Neural cell (in vitro differentiated cells): Measurements from ENCODE around the gene CMBL. TPM values are rescaled to one million over a fixed set of nuclear protein-coding genes. Genes with fewer than 3 reads are reported as not detected.

Source experiments
- H2AFZ ChIP-seq: fragments of 200-600, 300-800 bp; sonication (generic), shearing (Covaris generic); 2 replicates; pipeline ENCODE4 v1.6.0; 2014; ENCODE audit warnings: low read depth, mild to moderate bottlenecking, antibody characterized with exemption, low read length, moderate library complexity
- H3F3A ChIP-seq: fragments of 200-600 bp; shearing (Covaris generic); 2 replicates; pipeline ENCODE4 v1.6.1; 2016; ENCODE audit warnings: mild to moderate bottlenecking, moderate library complexity, mixed read lengths, antibody characterized with exemption, low read length; ENCODE audit not compliant: insufficient read depth, poor library complexity, severe bottlenecking
- H3K27ac ChIP-seq: fragments of 200-600, 300-800 bp; sonication (generic), shearing (Covaris generic); 2 replicates; pipeline ENCODE4 v1.5.1; 2014; ENCODE audit warnings: mild to moderate bottlenecking, low read length, moderate library complexity
- H3K27me3 ChIP-seq: fragments of 300-800, 200-600 bp; sonication (generic), shearing (Covaris generic); 2 replicates; pipeline ENCODE4 v1.6.0; 2014; ENCODE audit warnings: mild to moderate bottlenecking, low read depth, low read length, moderate library complexity; ENCODE audit not compliant: insufficient read depth
- H3K36me3 ChIP-seq: fragments of 300-800, 200-600 bp; sonication (generic), shearing (Covaris generic); 2 replicates; pipeline ENCODE4 v1.5.1; 2014; ENCODE audit warnings: mild to moderate bottlenecking, antibody characterized with exemption, low read length, moderate library complexity; ENCODE audit not compliant: insufficient read depth
- H3K4me2 ChIP-seq: fragments of 300-800, 200-600 bp; sonication (generic), shearing (Covaris generic); 2 replicates; pipeline ENCODE4 v1.6.0; 2014; ENCODE audit warnings: mild to moderate bottlenecking, low read length
- H3K4me3 ChIP-seq: fragments of 300-800, 200-600 bp; sonication (generic), shearing (Covaris generic); 2 replicates; pipeline ENCODE4 v1.5.1; 2014; ENCODE audit warnings: mild to moderate bottlenecking, low read length, moderate library complexity
- H3K79me2 ChIP-seq: fragments of 200-600 bp; shearing (Covaris generic); replicated peaks from 2 replicates; pipeline ENCODE4 v1.6.0; 2014; ENCODE audit warnings: mild to moderate bottlenecking, low read length, moderate library complexity; ENCODE audit not compliant: insufficient read depth
- H3K9ac ChIP-seq: fragments of 300-800, 200-600 bp; sonication (generic), shearing (Covaris generic); 2 replicates; pipeline ENCODE4 v1.6.1; 2016; ENCODE audit warnings: mild to moderate bottlenecking, low read length, mixed read lengths
- H3K9me2 ChIP-seq: fragments of 200-600 bp; shearing (Covaris generic); 2 replicates; pipeline ENCODE4 v1.6.1; 2016; ENCODE audit warnings: mild to moderate bottlenecking, low read length, mixed read lengths; ENCODE audit not compliant: insufficient read depth
- H3K9me3 ChIP-seq: fragments of 200-600, 300-800 bp; sonication (generic), shearing (Covaris generic); 2 replicates; pipeline ENCODE4 v1.6.1; 2016; ENCODE audit warnings: mild to moderate bottlenecking, mixed run types, low read length, moderate library complexity, mixed read lengths
- H4K20me1 ChIP-seq: fragments of 200-600 bp; shearing (Covaris generic); 2 replicates; pipeline ENCODE4 v1.6.1; 2016; ENCODE audit warnings: mild to moderate bottlenecking, mixed run types; ENCODE audit not compliant: insufficient read depth
- CTCF ChIP-seq: fragments of 450-650 bp; IDR thresholded peaks from 2 replicates; pipeline ENCODE4 v1.5.1; 2014; ENCODE audit warnings: antibody characterized with exemption, mild to moderate bottlenecking, moderate library complexity; ENCODE audit not compliant: poor library complexity, severe bottlenecking
- EP300 ChIP-seq: fragments of 450-650 bp; conservative IDR thresholded peaks from 2 replicates; pipeline ENCODE4 v1.6.1; 2014; ENCODE audit warnings: antibody characterized with exemption, mild to moderate bottlenecking, moderate library complexity; ENCODE audit not compliant: poor library complexity, severe bottlenecking
- EZH2 ChIP-seq: fragments of 200-600, 300-800 bp; shearing (Covaris generic), sonication (generic); IDR thresholded peaks from 2 replicates; pipeline ENCODE4 v1.6.1; 2014; ENCODE audit warnings: antibody characterized with exemption, low read length, borderline replicate concordance, mild to moderate bottlenecking; ENCODE audit not compliant: insufficient read depth, poor library complexity, severe bottlenecking
- MXI1 ChIP-seq: fragments of 450-650 bp; conservative IDR thresholded peaks from 2 replicates; pipeline ENCODE4 v1.6.1; 2014; ENCODE audit warnings: antibody characterized with exemption, mild to moderate bottlenecking; ENCODE audit not compliant: poor library complexity, severe bottlenecking
- POLR2AphosphoS5 ChIP-seq: IDR thresholded peaks from 2 replicates; pipeline ENCODE4 v1.6.1; 2012
- RAD21 ChIP-seq: fragments of 450-650 bp; conservative IDR thresholded peaks from 2 replicates; pipeline ENCODE4 v1.6.1; 2014; ENCODE audit warnings: antibody characterized with exemption, mild to moderate bottlenecking, moderate library complexity
- REST ChIP-seq: IDR thresholded peaks from 2 replicates; pipeline ENCODE4 v1.6.1; 2012; ENCODE audit warnings: borderline replicate concordance
- SMC3 ChIP-seq: fragments of 450-650 bp; conservative IDR thresholded peaks from 2 replicates; pipeline ENCODE4 v1.6.1; 2014; ENCODE audit warnings: antibody characterized with exemption, mild to moderate bottlenecking, moderate library complexity; ENCODE audit not compliant: poor library complexity
- TAF1 ChIP-seq: IDR thresholded peaks from 2 replicates; pipeline ENCODE4 v1.6.1; 2012; ENCODE audit warnings: low read depth
- polyA plus RNA-seq: library from polyadenylated mRNA; depleted of rRNA; stranded (reverse); fragments of >200 nt; gene quantifications from 2 replicates; pipeline ENCODE4 v1.2.3, GENCODE V29; 2014

Gene CMBL
- polyA plus RNA-seq, 1 donor from 2014 or later = 0.58 TPM

- no peaks in the 10 kb centered on the region for H3K36me3 ChIP-seq
- TF ChIP-seq SMC3 (no peak), POLR2AphosphoS5 (no peak), EZH2 (no peak), RAD21 (no peak), MXI1 (no peak), EP300 (no peak), TAF1 (no peak), REST (no peak), CTCF (no peak)
- no peaks in the 10 kb centered on the region for H3K79me2 ChIP-seq
- no peak overlapping the region for H3K27ac ChIP-seq
- no peak overlapping the region for H3K4me3 ChIP-seq
- no peaks in the 10 kb centered on the region for H3F3A ChIP-seq
- no peaks in the 10 kb centered on the region for H3K9me3 ChIP-seq
- H4K20me1 ChIP-seq = no peaks in the 10 kb centered on the region
- H3K9ac ChIP-seq = no peak overlapping the region
- no peaks in the 10 kb centered on the region for H3K27me3 ChIP-seq
- H3K9me2 ChIP-seq = no peaks in the 10 kb centered on the region
- no peak overlapping the region for H2AFZ ChIP-seq
- no peak overlapping the region for H3K4me2 ChIP-seq
Measured at GRCh38 chr5:10272053-10272874, 35.4 kb downstream of the CMBL start.

- no peaks in the 10 kb centered on the region for H4K20me1 ChIP-seq
- no peak overlapping the region for H2AFZ ChIP-seq
- no peak for TF ChIP-seq MXI1
- no peak for TF ChIP-seq POLR2AphosphoS5
- no peak for TF ChIP-seq SMC3
- TF ChIP-seq EZH2 = no peak
- TF ChIP-seq EP300 = no peak
- TF ChIP-seq CTCF = no peak
- H3K36me3 ChIP-seq = no peaks in the 10 kb centered on the region
- no peak overlapping the region for H3K9ac ChIP-seq
- no peaks in the 10 kb centered on the region for H3K9me2 ChIP-seq
- H3F3A ChIP-seq = no peaks in the 10 kb centered on the region
- no peak overlapping the region for H3K27ac ChIP-seq
- H3K79me2 ChIP-seq = no peaks in the 10 kb centered on the region
- no peak overlapping the region for H3K4me2 ChIP-seq
- no peaks in the 10 kb centered on the region for H3K27me3 ChIP-seq
- H3K4me3 ChIP-seq = no peak overlapping the region
- H3K9me3 ChIP-seq = no peaks in the 10 kb centered on the region
Measured at GRCh38 chr5:10268100-10268499, 39.6 kb downstream of the CMBL start.
